ENCODE measurements around the gene COL18A1.

DNA sequence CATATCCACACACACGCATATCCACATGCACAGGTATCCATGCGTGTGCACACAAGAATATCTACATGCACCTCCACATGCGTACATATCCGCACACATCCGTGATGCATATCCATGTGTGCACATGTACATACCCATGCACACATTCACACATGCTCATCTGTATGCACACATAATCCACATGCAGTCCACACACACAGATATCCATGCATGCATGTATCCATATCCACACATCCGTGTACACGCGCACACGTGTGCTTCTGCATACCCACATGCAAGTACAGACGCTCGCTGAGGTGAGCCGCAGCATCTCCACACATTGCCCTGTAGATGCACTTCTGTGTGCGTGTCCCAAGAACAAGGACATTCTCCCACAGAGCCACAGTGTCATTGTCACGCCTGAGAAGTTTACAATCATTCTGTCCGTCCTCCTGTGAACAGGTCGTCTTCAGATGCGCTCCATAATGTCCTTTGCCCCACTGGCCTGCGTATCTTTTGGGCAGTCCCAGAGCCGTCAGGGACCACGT is 43.4 kb downstream of the COL18A1 start:
- TF ChIP-seq, protein P1, sequence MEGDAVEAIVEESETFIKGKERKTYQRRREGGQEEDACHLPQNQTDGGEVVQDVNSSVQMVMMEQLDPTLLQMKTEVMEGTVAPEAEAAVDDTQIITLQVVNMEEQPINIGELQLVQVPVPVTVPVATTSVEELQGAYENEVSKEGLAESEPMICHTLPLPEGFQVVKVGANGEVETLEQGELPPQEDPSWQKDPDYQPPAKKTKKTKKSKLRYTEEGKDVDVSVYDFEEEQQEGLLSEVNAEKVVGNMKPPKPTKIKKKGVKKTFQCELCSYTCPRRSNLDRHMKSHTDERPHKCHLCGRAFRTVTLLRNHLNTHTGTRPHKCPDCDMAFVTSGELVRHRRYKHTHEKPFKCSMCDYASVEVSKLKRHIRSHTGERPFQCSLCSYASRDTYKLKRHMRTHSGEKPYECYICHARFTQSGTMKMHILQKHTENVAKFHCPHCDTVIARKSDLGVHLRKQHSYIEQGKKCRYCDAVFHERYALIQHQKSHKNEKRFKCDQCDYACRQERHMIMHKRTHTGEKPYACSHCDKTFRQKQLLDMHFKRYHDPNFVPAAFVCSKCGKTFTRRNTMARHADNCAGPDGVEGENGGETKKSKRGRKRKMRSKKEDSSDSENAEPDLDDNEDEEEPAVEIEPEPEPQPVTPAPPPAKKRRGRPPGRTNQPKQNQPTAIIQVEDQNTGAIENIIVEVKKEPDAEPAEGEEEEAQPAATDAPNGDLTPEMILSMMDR (IDR thresholded peaks at IDR 0.05) = no peak
- TF ChIP-seq POLR2A (IDR thresholded peaks at IDR 0.05; ENCODE audit: low read depth) (no peak), EP300 (IDR thresholded peaks at IDR 0.05) (no peak)
